ENCODE results near the gene EPS8L3.

- TF ChIP-seq CTCF (optimal IDR thresholded peaks at IDR 0.05 in 1 of 3, IDR thresholded peaks at IDR 0.05 in 1 of 3, conservative IDR thresholded peaks at IDR 0.05 in 1 of 3; ENCODE audit: extremely low read depth in 1 of 3, insufficient read depth in 2 of 3, low read length in 3 of 3) (no peak), EZH2 (IDR thresholded peaks at IDR 0.05; ENCODE audit: low read length) (no peak)
Observed at GRCh38 chr1:109777436-109777835, 13.7 kb upstream of the EPS8L3 start.

Data from keratinocyte (primary cell).